ENCODE data around the gene ZNF282. TPM values are rescaled to one million over a fixed set of nuclear protein-coding genes. Genes with fewer than 3 reads are reported as not detected.
A peak's percentile ranks its signal among the peaks of the same experiment; 100 is the strongest.

Gene ZNF282
- total RNA-seq, result 116 and 118 TPM in 2 replicates

- Mint-ChIP-seq H3K27ac (peak within 1 kb of the TSS; percentile 88), H3K4me3 (ENCODE audit: low read depth) (peak within 1 kb of the TSS; percentile 89), H3K36me3 (ENCODE audit: low read depth) (peaks cover 46% of the 10 kb centered on the region), H3K27me3 (ENCODE audit: low read depth) (no peaks in the 10 kb centered on the region), H3K4me1 (ENCODE audit: low read depth) (peaks cover 41% of the 10 kb centered on the region), H3K9me3 (no peaks in the 10 kb centered on the region)
- intact Hi-C loops (cut with micrococcal nuclease), result loop anchor here (2.0 to 5.0 kb wide), 4 partner anchors 15 to 68 kb away; partner anchors contain the start of genes ZNF212, ZNF398 and ZNF425
- peak; percentile 76 for DNase-seq (ENCODE audit: low spot score)
These were observed at the start of gene ZNF282 for GRCh38 chr7:149195180-149196150. Gene ZNF282 (plus strand): TSS chr7:149195546. CDS start chr7:149195590, 44 bp downstream.

- no peaks in the 10 kb centered on the region for H3K9me3 Mint-ChIP-seq
- H3K27ac Mint-ChIP-seq, result peak within 1 kb of the TSS; percentile 93
- peaks cover 24% of the 10 kb centered on the region for H3K4me1 Mint-ChIP-seq (ENCODE audit: low read depth)
- DNase-seq (ENCODE audit: low spot score), result peak; percentile 74
- H3K36me3 Mint-ChIP-seq (ENCODE audit: low read depth), result peaks cover 21% of the 10 kb centered on the region
- H3K4me3 Mint-ChIP-seq (ENCODE audit: low read depth), result peak within 1 kb of the TSS; percentile 90
- intact Hi-C loops (cut with micrococcal nuclease), result loop anchor here (1.0 to 10.0 kb wide), 9 partner anchors 20 to 478 kb away; partner anchors contain the start of genes PDIA4, ZNF282, ZNF746 and ZNF783
- no peaks in the 10 kb centered on the region for H3K27me3 Mint-ChIP-seq (ENCODE audit: low read depth)
These were observed 48.1 kb upstream of the ZNF282 start, which contains the start of gene ZNF398 for GRCh38 chr7:149147072-149147751. Gene ZNF398 (plus strand): TSS chr7:149147453. CDS start chr7:149147743, 290 bp downstream.

- peaks cover 21% of the 10 kb centered on the region for H3K36me3 Mint-ChIP-seq (ENCODE audit: low read depth)
- H3K9me3 Mint-ChIP-seq, result no peaks in the 10 kb centered on the region
- intact Hi-C loops (cut with micrococcal nuclease), result loop anchor here (1.0 to 10.0 kb wide), 9 partner anchors 21 to 477 kb away; partner anchors contain the start of genes PDIA4, ZNF282, ZNF746 and ZNF783
- peaks cover 24% of the 10 kb centered on the region for H3K4me1 Mint-ChIP-seq (ENCODE audit: low read depth)
- peak overlapping the region; percentile 80 for H3K4me3 Mint-ChIP-seq (ENCODE audit: low read depth)
- DNase-seq (ENCODE audit: low spot score), result peak; percentile 59
- H3K27me3 Mint-ChIP-seq (ENCODE audit: low read depth), result no peaks in the 10 kb centered on the region
- peak overlapping the region; percentile 46 for H3K27ac Mint-ChIP-seq
These were observed 47.3 kb upstream of the ZNF282 start for GRCh38 chr7:149147752-149148653.

- no peak for DNase-seq (ENCODE audit: low spot score)
- intact Hi-C loops (cut with micrococcal nuclease), result no loop called here
- Mint-ChIP-seq H3K4me3 (ENCODE audit: low read depth) (no peak overlapping the region), H3K27me3 (ENCODE audit: low read depth) (no peaks in the 10 kb centered on the region), H3K9me3 (no peaks in the 10 kb centered on the region), H3K36me3 (ENCODE audit: low read depth) (peaks cover 42% of the 10 kb centered on the region), H3K27ac (no peak overlapping the region), H3K4me1 (ENCODE audit: low read depth) (peaks cover 15% of the 10 kb centered on the region)
These were observed 44.4 kb upstream of the ZNF282 start for GRCh38 chr7:149150981-149151380.

GRCh38 chr7:149153346-149153745, 42.0 kb upstream of the ZNF282 start:
- H3K9me3 Mint-ChIP-seq, result no peaks in the 10 kb centered on the region
- no peak overlapping the region for H3K4me3 Mint-ChIP-seq (ENCODE audit: low read depth)
- H3K36me3 Mint-ChIP-seq (ENCODE audit: low read depth), result peaks cover 59% of the 10 kb centered on the region
- intact Hi-C loops (cut with micrococcal nuclease), result no loop called here
- H3K27ac Mint-ChIP-seq, result no peak overlapping the region
- H3K27me3 Mint-ChIP-seq (ENCODE audit: low read depth), result no peaks in the 10 kb centered on the region
- DNase-seq (ENCODE audit: low spot score), result no peak
- peaks cover 14% of the 10 kb centered on the region for H3K4me1 Mint-ChIP-seq (ENCODE audit: low read depth)

- H3K4me1 Mint-ChIP-seq (ENCODE audit: low read depth), result peaks cover 11% of the 10 kb centered on the region
- peaks cover 58% of the 10 kb centered on the region for H3K36me3 Mint-ChIP-seq (ENCODE audit: low read depth)
- no peaks in the 10 kb centered on the region for H3K27me3 Mint-ChIP-seq (ENCODE audit: low read depth)
- DNase-seq (ENCODE audit: low spot score), result no peak
- intact Hi-C loops (cut with micrococcal nuclease), result no loop called here
- H3K27ac Mint-ChIP-seq, result no peak overlapping the region
- no peak overlapping the region for H3K4me3 Mint-ChIP-seq (ENCODE audit: low read depth)
- H3K9me3 Mint-ChIP-seq, result no peaks in the 10 kb centered on the region
These were observed 41.3 kb upstream of the ZNF282 start for GRCh38 chr7:149154056-149154455.

- Mint-ChIP-seq H3K27me3 (ENCODE audit: low read depth) (no peaks in the 10 kb centered on the region), H3K36me3 (ENCODE audit: low read depth) (peaks cover 65% of the 10 kb centered on the region), H3K4me1 (ENCODE audit: low read depth) (peaks cover 15% of the 10 kb centered on the region), H3K27ac (no peak overlapping the region), H3K9me3 (no peaks in the 10 kb centered on the region), H3K4me3 (ENCODE audit: low read depth) (no peak overlapping the region)
- DNase-seq (ENCODE audit: low spot score), result no peak
- intact Hi-C loops (cut with micrococcal nuclease), result no loop called here
These were observed 38.4 kb upstream of the ZNF282 start for GRCh38 chr7:149156898-149157297.

GRCh38 chr7:149161241-149161848, 34.0 kb upstream of the ZNF282 start:
- peak overlapping the region; percentile 33 for H3K27ac Mint-ChIP-seq
- H3K27me3 Mint-ChIP-seq (ENCODE audit: low read depth), result no peaks in the 10 kb centered on the region
- intact Hi-C loops (cut with micrococcal nuclease), result no loop called here
- H3K4me3 Mint-ChIP-seq (ENCODE audit: low read depth), result no peak overlapping the region
- H3K9me3 Mint-ChIP-seq, result no peaks in the 10 kb centered on the region
- H3K36me3 Mint-ChIP-seq (ENCODE audit: low read depth), result peaks cover 55% of the 10 kb centered on the region
- peaks cover 15% of the 10 kb centered on the region for H3K4me1 Mint-ChIP-seq (ENCODE audit: low read depth)
- DNase-seq (ENCODE audit: low spot score), result no peak

- Mint-ChIP-seq H3K4me3 (ENCODE audit: low read depth) (no peak overlapping the region), H3K27me3 (ENCODE audit: low read depth) (no peaks in the 10 kb centered on the region), H3K27ac (no peak overlapping the region), H3K4me1 (ENCODE audit: low read depth) (peaks cover 5% of the 10 kb centered on the region), H3K36me3 (ENCODE audit: low read depth) (peaks cover 46% of the 10 kb centered on the region), H3K9me3 (no peaks in the 10 kb centered on the region)
- DNase-seq (ENCODE audit: low spot score), result no peak
- intact Hi-C loops (cut with micrococcal nuclease), result no loop called here
These were observed 29.2 kb upstream of the ZNF282 start for GRCh38 chr7:149166142-149166541.

- H3K27me3 Mint-ChIP-seq (ENCODE audit: low read depth), result no peaks in the 10 kb centered on the region
- no peaks in the 10 kb centered on the region for H3K9me3 Mint-ChIP-seq
- intact Hi-C loops (cut with micrococcal nuclease), result no loop called here
- no peak for DNase-seq (ENCODE audit: low spot score)
- H3K4me1 Mint-ChIP-seq (ENCODE audit: low read depth), result no peaks in the 10 kb centered on the region
- H3K36me3 Mint-ChIP-seq (ENCODE audit: low read depth), result peaks cover 44% of the 10 kb centered on the region
- H3K4me3 Mint-ChIP-seq (ENCODE audit: low read depth), result no peak overlapping the region
- H3K27ac Mint-ChIP-seq, result no peak overlapping the region
These were observed 28.6 kb upstream of the ZNF282 start for GRCh38 chr7:149166630-149167352.

GRCh38 chr7:149171892-149172533, 23.3 kb upstream of the ZNF282 start:
- peaks cover 39% of the 10 kb centered on the region for H3K36me3 Mint-ChIP-seq (ENCODE audit: low read depth)
- H3K9me3 Mint-ChIP-seq, result no peaks in the 10 kb centered on the region
- no peak overlapping the region for H3K4me3 Mint-ChIP-seq (ENCODE audit: low read depth)
- DNase-seq (ENCODE audit: low spot score), result no peak
- peaks cover 2% of the 10 kb centered on the region for H3K4me1 Mint-ChIP-seq (ENCODE audit: low read depth)
- intact Hi-C loops (cut with micrococcal nuclease), result no loop called here
- no peak overlapping the region for H3K27ac Mint-ChIP-seq
- H3K27me3 Mint-ChIP-seq (ENCODE audit: low read depth), result no peaks in the 10 kb centered on the region

All from activated T-helper 2 cell treated with anti-CD3 and anti-CD28 coated beads, Interferon-gamma antibody, Interleukin-2, Interleukin-4, amounts not matched to agents 10 μg/mL and 5 μg/mL and 100 μg/mL, durations not matched to agents 14 hours and 24 hours and 36 hours (primary cell).